Measurements from ENCODE around the gene PDE9A. TPM values are rescaled to one million over a fixed set of nuclear protein-coding genes. Genes with fewer than 3 reads are reported as not detected.

Gene PDE9A
- total RNA-seq, 1 donor from 2014 or later = 58.7 TPM

DNA sequence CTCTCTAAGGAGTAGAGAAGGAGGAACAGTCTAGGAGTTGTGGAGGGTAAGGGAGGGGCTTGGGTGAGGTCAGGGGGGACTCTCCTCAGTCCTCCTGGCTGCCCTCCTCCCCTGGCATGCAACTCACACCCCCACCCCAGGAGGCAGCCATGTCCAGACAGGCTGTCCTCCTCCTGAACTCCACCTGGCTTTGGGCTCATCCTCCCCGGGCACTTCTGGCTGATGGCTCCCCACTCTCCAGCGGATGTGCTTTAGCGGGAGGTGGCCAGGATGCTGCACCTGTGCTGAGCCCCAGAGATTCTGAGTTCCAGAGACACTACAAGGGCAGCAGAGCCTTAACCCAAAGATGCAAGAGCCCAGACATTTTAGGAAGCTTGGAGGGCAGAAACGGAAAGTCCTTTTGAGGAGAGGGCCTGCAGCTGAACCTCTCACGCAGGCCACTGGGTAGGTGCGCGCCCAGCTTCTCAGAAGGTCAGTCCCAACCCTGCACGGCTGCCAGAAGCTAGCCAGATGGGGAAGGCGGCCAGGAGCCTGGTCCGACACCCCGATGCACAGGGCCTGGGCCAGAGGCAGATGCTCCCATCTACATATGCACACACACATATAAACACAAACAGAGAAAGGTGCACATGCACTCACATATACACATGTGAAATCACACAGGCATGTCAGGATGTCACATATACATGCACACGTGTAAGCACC lies 83.4 kb downstream of the PDE9A start:
- H3K9me3 Mint-ChIP-seq (ENCODE audit: unreplicated experiment) = no peaks in the 10 kb centered on the region
- peaks cover 5% of the 10 kb centered on the region for H3K27me3 Mint-ChIP-seq (ENCODE audit: unreplicated experiment)
- TF ChIP-seq CTCF (IDR thresholded peaks at IDR 0.05; ENCODE audit: partially characterized antibody, unreplicated experiment) = no peak
- H3K4me3 Mint-ChIP-seq (ENCODE audit: unreplicated experiment) = no peak overlapping the region
- peaks cover 6% of the 10 kb centered on the region for H3K4me1 Mint-ChIP-seq (ENCODE audit: low read depth, unreplicated experiment)
- H3K36me3 Mint-ChIP-seq (ENCODE audit: unreplicated experiment) = peaks cover 22% of the 10 kb centered on the region
- no peak for DNase-seq
- H3K27ac Mint-ChIP-seq (ENCODE audit: unreplicated experiment) = no peak overlapping the region

DNA sequence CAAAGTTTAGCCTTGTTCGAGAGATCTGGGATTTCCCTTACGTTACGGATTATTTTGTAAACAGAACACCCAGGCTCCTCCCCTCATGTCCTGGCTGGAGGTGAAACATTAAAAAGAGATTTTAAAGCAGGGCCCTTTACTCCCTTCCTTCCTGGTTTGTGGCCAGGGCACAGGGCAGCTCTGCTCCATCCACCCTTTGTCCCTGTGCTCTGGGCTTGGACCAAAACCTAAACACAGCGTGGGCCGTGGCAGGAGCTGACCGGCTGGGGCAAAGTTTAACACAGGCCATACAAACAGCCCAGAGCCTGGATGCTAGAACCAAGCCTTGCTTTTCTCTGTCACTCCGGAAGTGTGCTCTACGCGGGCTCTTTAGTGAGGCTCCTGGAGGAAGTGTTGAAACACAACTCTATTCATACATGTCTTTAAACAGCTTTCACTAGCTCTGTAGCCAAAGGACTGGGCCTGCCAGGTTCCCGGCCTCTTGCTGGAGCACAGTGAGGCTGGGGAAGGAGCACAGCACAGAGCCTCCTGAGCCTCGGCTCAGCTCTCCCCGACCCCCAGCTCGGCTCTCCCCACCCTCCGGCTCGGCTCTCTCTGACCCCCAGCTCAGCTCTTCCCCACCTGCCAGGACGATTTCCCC lies 84.7 kb downstream of the PDE9A start:
- DNase-seq = no peak
- Mint-ChIP-seq H3K27me3 (ENCODE audit: unreplicated experiment) (peaks cover 5% of the 10 kb centered on the region), H3K4me3 (ENCODE audit: unreplicated experiment) (no peak overlapping the region), H3K4me1 (ENCODE audit: low read depth, unreplicated experiment) (peaks cover 6% of the 10 kb centered on the region), H3K9me3 (ENCODE audit: unreplicated experiment) (peaks cover 2% of the 10 kb centered on the region), H3K27ac (ENCODE audit: unreplicated experiment) (no peak overlapping the region), H3K36me3 (ENCODE audit: unreplicated experiment) (peaks cover 15% of the 10 kb centered on the region)
- no peak for TF ChIP-seq CTCF (IDR thresholded peaks at IDR 0.05; ENCODE audit: partially characterized antibody, unreplicated experiment)

GRCh38 chr21:42739061-42739931 lies 85.9 kb downstream of the PDE9A start:
- Mint-ChIP-seq H3K4me1 (ENCODE audit: low read depth, unreplicated experiment) (peaks cover 6% of the 10 kb centered on the region), H3K27me3 (ENCODE audit: unreplicated experiment) (peaks cover 7% of the 10 kb centered on the region), H3K4me3 (ENCODE audit: unreplicated experiment) (no peak overlapping the region), H3K36me3 (ENCODE audit: unreplicated experiment) (peaks cover 4% of the 10 kb centered on the region), H3K27ac (ENCODE audit: unreplicated experiment) (no peak overlapping the region), H3K9me3 (ENCODE audit: unreplicated experiment) (peaks cover 2% of the 10 kb centered on the region)
- TF ChIP-seq CTCF (IDR thresholded peaks at IDR 0.05; ENCODE audit: partially characterized antibody, unreplicated experiment) = no peak
- DNase-seq = no peak

GRCh38 chr21:42740405-42740909 lies 87.0 kb downstream of the PDE9A start:
- H3K9me3 Mint-ChIP-seq (ENCODE audit: unreplicated experiment) = peaks cover 4% of the 10 kb centered on the region
- peak overlapping the region; percentile 57 for H3K27ac Mint-ChIP-seq (ENCODE audit: unreplicated experiment)
- H3K4me1 Mint-ChIP-seq (ENCODE audit: low read depth, unreplicated experiment) = peaks cover 6% of the 10 kb centered on the region
- no peak for DNase-seq
- H3K4me3 Mint-ChIP-seq (ENCODE audit: unreplicated experiment) = no peak overlapping the region
- TF ChIP-seq CTCF (IDR thresholded peaks at IDR 0.05; ENCODE audit: partially characterized antibody, unreplicated experiment) = no peak
- no peaks in the 10 kb centered on the region for H3K36me3 Mint-ChIP-seq (ENCODE audit: unreplicated experiment)
- H3K27me3 Mint-ChIP-seq (ENCODE audit: unreplicated experiment) = peaks cover 7% of the 10 kb centered on the region

Measured in glutamatergic neuron (in vitro differentiated cells).